SK-N-SH treated with all-trans-retinoic acid at 6 μM for 48 hours (cell line): ENCODE measurements around the gene IL5.

Source experiments
- ATAC-seq: fragments of 200-7000 bp; cut with Tn5 transposase; 3 replicates; pipeline ENCODE4 v1.9.1; 2020; ENCODE audit warnings: mild to moderate bottlenecking, moderate library complexity
- ARNTL ChIP-seq: fragments of 450-650 bp; formaldehyde crosslinking; IDR thresholded peaks from 2 replicates; pipeline ENCODE4 v1.5.0; 2020; ENCODE audit warnings: low read depth, mild to moderate bottlenecking, moderate library complexity, borderline replicate concordance
- BACH2 ChIP-seq: fragments of 250-450 bp; sonication (Bioruptor Pico); IDR thresholded peaks from 2 replicates; pipeline ENCODE4 v1.9.0; 2021; ENCODE audit warnings: mild to moderate bottlenecking, borderline replicate concordance
- CSDC2 ChIP-seq: fragments of 250-450 bp; sonication (Bioruptor Pico); IDR thresholded peaks from 2 replicates; pipeline ENCODE4 v1.5.0; 2020; ENCODE audit warnings: mild to moderate bottlenecking, moderate library complexity
- ESRRG ChIP-seq: fragments of 250-450 bp; sonication (Bioruptor Pico); IDR thresholded peaks from 2 replicates; pipeline ENCODE4 v1.6.1; 2021; ENCODE audit warnings: mild to moderate bottlenecking
- GLIS3 ChIP-seq: fragments of 250-450 bp; sonication (Bioruptor Pico); IDR thresholded peaks from 2 replicates; pipeline ENCODE4 v1.5.0; 2020; ENCODE audit warnings: mild to moderate bottlenecking, moderate library complexity
- ISL1 ChIP-seq: fragments of 250-450 bp; sonication (Bioruptor Pico); IDR thresholded peaks from 2 replicates; pipeline ENCODE4 v2.1.2; 2022; ENCODE audit warnings: mild to moderate bottlenecking, moderate library complexity
- OSR1 ChIP-seq: fragments of 250-450 bp; sonication (Bioruptor Pico); IDR thresholded peaks from 2 replicates; pipeline ENCODE4 v1.8.0; 2022; ENCODE audit warnings: moderate library complexity, mild to moderate bottlenecking, inconsistent platforms
- PPARA ChIP-seq: fragments of 250-450 bp; sonication (Bioruptor Pico); IDR thresholded peaks from 2 replicates; pipeline ENCODE4 v1.5.0; 2020; ENCODE audit warnings: mild to moderate bottlenecking, borderline replicate concordance
- RARB ChIP-seq: fragments of 250-450 bp; sonication (Bioruptor Pico); IDR thresholded peaks from 2 replicates; pipeline ENCODE4 v1.8.0; 2021; ENCODE audit warnings: mild to moderate bottlenecking, moderate library complexity
- SNAI2 ChIP-seq: fragments of 250-450 bp; sonication (Bioruptor Pico); IDR thresholded peaks from 2 replicates; pipeline ENCODE4 v1.5.0; 2020; ENCODE audit warnings: mild to moderate bottlenecking, moderate library complexity
- TCF4 ChIP-seq: fragments of 250-450 bp; sonication (Bioruptor Pico); IDR thresholded peaks from 2 replicates; pipeline ENCODE4 v1.8.0; 2021; ENCODE audit warnings: mild to moderate bottlenecking, moderate library complexity, borderline replicate concordance
- TOX ChIP-seq: fragments of 250-450 bp; sonication (Bioruptor Pico); IDR thresholded peaks from 2 replicates; pipeline ENCODE4 v1.8.0; 2021; ENCODE audit warnings: mild to moderate bottlenecking, moderate library complexity, borderline replicate concordance
- ZC3H10 ChIP-seq: fragments of 250-450 bp; sonication (Bioruptor Pico); IDR thresholded peaks from 2 replicates; pipeline ENCODE4 v1.5.1; 2021; ENCODE audit warnings: mild to moderate bottlenecking, moderate library complexity
- ZFP3 ChIP-seq: fragments of 250-450 bp; sonication (Bioruptor Pico); IDR thresholded peaks from 2 replicates; pipeline ENCODE4 v1.5.0; 2020; ENCODE audit warnings: mild to moderate bottlenecking, moderate library complexity
- ZFP30 ChIP-seq: fragments of 450-650 bp; formaldehyde crosslinking; IDR thresholded peaks from 2 replicates; pipeline ENCODE4 v1.5.0; 2022; ENCODE audit warnings: mild to moderate bottlenecking, moderate library complexity
- ZNF565 ChIP-seq: fragments of 450-650 bp; formaldehyde crosslinking; conservative IDR thresholded peaks from 2 replicates; pipeline ENCODE4 v1.5.0; 2020; ENCODE audit warnings: low read depth, mild to moderate bottlenecking, moderate library complexity
- ZNF70 ChIP-seq: fragments of 450-650 bp; formaldehyde crosslinking; IDR thresholded peaks from 2 replicates; pipeline ENCODE4 v1.5.0; 2020; ENCODE audit warnings: mild to moderate bottlenecking, moderate library complexity
- ZNF8 ChIP-seq: fragments of 450-650 bp; formaldehyde crosslinking; IDR thresholded peaks from 2 replicates; pipeline ENCODE4 v1.5.0; 2020; ENCODE audit warnings: mild to moderate bottlenecking, moderate library complexity
- TF ChIP-seq, protein P1 (sequence below): fragments of 250-450 bp; sonication (Bioruptor Pico); IDR thresholded peaks from 2 replicates; pipeline ENCODE4 v1.8.0; 2020; ENCODE audit warnings: mild to moderate bottlenecking, moderate library complexity, borderline replicate concordance
- TF ChIP-seq, protein P2 (sequence below): fragments of 250-450 bp; sonication (Bioruptor Pico); IDR thresholded peaks from 2 replicates; pipeline ENCODE4 v1.8.0; 2021; ENCODE audit warnings: low read depth, mild to moderate bottlenecking, moderate library complexity, borderline replicate concordance
- TF ChIP-seq, protein P3 (sequence below): fragments of 250-450 bp; sonication (Bioruptor Pico); IDR thresholded peaks from 2 replicates; pipeline ENCODE4 v1.5.0; 2020; ENCODE audit warnings: mild to moderate bottlenecking, moderate library complexity

IL5 gene

DNA sequence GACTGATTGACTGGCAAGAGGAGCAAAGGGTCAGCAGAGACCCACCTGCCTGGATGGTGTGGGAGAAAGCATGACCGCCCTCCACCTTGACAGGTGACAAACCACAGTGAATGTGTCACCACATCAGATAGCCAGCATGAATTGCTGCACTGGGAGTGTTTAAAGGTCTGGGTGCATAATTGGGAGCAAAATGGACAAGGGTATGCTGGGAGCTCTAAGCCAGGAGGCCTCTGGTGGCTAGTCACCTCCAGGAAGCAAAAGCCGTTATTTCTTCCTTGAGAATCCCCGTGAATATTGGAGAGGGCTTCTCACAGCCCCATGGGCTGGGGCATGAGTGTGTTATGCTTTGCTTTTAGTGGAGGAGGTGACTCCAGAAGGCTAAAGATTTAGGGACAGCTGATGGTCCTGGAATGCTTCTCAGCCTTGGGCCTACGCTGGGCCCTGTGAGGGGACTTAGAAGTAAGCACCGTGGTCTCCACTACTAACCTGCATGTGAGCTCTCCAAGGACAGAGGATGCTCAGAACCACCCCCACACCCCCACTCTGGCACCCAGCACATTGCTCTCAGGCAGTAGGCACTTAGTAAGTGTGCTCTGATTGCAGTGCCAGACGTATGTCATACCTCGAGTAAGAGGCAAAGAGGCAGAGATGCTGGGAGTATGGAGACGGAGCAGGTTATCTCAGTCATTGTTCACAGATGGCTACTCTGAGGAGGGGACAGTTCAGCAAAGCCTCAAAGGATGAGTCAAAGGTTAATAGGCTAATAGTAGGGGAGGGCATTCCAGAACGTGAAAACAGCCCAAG lies 43.7 kb downstream of the IL5 start:
- ATAC-seq, result no peak
- TF ChIP-seq ZFP3 (CRISPR knock-in tag), result no peak
- no peak for TF ChIP-seq ZNF70 (CRISPR knock-in tag)
- TF ChIP-seq PPARA (CRISPR knock-in tag), result no peak
- no peak for TF ChIP-seq GLIS3 (CRISPR knock-in tag)
- no peak for TF ChIP-seq ZC3H10 (CRISPR knock-in tag)
- TF ChIP-seq TCF4 (CRISPR knock-in tag), result no peak
- no peak for TF ChIP-seq BACH2 (CRISPR knock-in tag)
- TF ChIP-seq, protein P1, sequence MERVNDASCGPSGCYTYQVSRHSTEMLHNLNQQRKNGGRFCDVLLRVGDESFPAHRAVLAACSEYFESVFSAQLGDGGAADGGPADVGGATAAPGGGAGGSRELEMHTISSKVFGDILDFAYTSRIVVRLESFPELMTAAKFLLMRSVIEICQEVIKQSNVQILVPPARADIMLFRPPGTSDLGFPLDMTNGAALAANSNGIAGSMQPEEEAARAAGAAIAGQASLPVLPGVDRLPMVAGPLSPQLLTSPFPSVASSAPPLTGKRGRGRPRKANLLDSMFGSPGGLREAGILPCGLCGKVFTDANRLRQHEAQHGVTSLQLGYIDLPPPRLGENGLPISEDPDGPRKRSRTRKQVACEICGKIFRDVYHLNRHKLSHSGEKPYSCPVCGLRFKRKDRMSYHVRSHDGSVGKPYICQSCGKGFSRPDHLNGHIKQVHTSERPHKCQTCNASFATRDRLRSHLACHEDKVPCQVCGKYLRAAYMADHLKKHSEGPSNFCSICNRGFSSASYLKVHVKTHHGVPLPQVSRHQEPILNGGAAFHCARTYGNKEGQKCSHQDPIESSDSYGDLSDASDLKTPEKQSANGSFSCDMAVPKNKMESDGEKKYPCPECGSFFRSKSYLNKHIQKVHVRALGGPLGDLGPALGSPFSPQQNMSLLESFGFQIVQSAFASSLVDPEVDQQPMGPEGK (CRISPR knock-in tag), result no peak
- no peak for TF ChIP-seq CSDC2 (CRISPR knock-in tag)
- no peak for TF ChIP-seq ZNF8 (CRISPR knock-in tag)
- TF ChIP-seq OSR1 (CRISPR knock-in tag), result no peak
- TF ChIP-seq TOX, result no peak
- TF ChIP-seq, protein P2, sequence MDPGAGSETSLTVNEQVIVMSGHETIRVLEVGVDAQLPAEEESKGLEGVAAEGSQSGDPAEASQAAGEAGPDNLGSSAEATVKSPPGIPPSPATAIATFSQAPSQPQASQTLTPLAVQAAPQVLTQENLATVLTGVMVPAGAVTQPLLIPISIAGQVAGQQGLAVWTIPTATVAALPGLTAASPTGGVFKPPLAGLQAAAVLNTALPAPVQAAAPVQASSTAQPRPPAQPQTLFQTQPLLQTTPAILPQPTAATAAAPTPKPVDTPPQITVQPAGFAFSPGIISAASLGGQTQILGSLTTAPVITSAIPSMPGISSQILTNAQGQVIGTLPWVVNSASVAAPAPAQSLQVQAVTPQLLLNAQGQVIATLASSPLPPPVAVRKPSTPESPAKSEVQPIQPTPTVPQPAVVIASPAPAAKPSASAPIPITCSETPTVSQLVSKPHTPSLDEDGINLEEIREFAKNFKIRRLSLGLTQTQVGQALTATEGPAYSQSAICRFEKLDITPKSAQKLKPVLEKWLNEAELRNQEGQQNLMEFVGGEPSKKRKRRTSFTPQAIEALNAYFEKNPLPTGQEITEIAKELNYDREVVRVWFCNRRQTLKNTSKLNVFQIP (CRISPR knock-in tag), result no peak
- TF ChIP-seq, protein P3, sequence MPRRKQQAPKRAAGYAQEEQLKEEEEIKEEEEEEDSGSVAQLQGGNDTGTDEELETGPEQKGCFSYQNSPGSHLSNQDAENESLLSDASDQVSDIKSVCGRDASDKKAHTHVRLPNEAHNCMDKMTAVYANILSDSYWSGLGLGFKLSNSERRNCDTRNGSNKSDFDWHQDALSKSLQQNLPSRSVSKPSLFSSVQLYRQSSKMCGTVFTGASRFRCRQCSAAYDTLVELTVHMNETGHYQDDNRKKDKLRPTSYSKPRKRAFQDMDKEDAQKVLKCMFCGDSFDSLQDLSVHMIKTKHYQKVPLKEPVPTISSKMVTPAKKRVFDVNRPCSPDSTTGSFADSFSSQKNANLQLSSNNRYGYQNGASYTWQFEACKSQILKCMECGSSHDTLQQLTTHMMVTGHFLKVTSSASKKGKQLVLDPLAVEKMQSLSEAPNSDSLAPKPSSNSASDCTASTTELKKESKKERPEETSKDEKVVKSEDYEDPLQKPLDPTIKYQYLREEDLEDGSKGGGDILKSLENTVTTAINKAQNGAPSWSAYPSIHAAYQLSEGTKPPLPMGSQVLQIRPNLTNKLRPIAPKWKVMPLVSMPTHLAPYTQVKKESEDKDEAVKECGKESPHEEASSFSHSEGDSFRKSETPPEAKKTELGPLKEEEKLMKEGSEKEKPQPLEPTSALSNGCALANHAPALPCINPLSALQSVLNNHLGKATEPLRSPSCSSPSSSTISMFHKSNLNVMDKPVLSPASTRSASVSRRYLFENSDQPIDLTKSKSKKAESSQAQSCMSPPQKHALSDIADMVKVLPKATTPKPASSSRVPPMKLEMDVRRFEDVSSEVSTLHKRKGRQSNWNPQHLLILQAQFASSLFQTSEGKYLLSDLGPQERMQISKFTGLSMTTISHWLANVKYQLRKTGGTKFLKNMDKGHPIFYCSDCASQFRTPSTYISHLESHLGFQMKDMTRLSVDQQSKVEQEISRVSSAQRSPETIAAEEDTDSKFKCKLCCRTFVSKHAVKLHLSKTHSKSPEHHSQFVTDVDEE (CRISPR knock-in tag), result no peak
- no peak for TF ChIP-seq ZFP30 (CRISPR knock-in tag)
- TF ChIP-seq ZNF565 (CRISPR knock-in tag), result no peak
- TF ChIP-seq ARNTL (CRISPR knock-in tag), result no peak

DNA sequence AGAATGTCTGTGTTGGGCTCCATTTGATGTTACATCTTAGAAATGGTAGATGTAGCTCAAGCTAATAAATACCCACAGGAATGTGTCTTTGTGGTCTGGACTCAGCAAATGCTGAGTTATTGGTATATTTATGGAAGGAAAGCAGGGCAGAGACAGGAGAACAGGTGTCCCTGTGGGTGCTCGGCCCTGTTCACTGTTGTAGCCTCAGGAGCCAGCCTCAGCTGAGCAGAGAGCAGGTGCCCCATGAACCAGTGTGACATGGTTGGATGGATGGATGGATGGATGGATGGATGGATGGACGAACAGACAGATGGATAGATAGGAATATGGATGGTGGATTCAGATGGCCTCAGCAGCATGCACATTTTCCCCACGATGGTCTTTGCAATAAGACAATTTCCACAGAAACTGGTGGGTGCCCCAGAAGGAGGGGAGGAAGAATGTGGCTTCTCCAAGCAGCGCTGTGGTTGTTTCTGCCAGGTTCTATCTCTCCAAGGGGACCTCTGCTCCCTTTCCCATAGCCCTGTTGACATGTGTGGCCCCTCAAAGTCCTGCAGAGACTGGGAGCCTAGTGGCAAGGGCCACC lies 44.5 kb downstream of the IL5 start:
- TF ChIP-seq OSR1 (CRISPR knock-in tag), result no peak
- no peak for TF ChIP-seq ZNF70 (CRISPR knock-in tag)
- TF ChIP-seq ISL1 (CRISPR knock-in tag), result no peak
- no peak for TF ChIP-seq BACH2 (CRISPR knock-in tag)
- TF ChIP-seq SNAI2, result no peak
- TF ChIP-seq PPARA (CRISPR knock-in tag), result no peak
- TF ChIP-seq TOX, result no peak
- no peak for TF ChIP-seq ESRRG (CRISPR knock-in tag)
- no peak for TF ChIP-seq ZC3H10 (CRISPR knock-in tag)
- no peak for TF ChIP-seq ZFP3 (CRISPR knock-in tag)
- TF ChIP-seq CSDC2 (CRISPR knock-in tag), result no peak
- no peak for TF ChIP-seq ARNTL (CRISPR knock-in tag)
- TF ChIP-seq, protein P1 (CRISPR knock-in tag), result no peak
- TF ChIP-seq, protein P3 (CRISPR knock-in tag), result no peak
- no peak for TF ChIP-seq RARB (CRISPR knock-in tag)
- ATAC-seq, result no peak
